IPS-15b (cell line): Measurements from ENCODE around the gene NKAIN2.

Experiments used
- H3K27me3 ChIP-seq: one replicate; pipeline ENCODE4 v1.6.1; 2013; ENCODE audit warnings: low read length; ENCODE audit not compliant: control insufficient read depth, insufficient read depth
- H3K36me3 ChIP-seq: one replicate; pipeline ENCODE4 v1.6.1; 2013; ENCODE audit warnings: low read length; ENCODE audit not compliant: control insufficient read depth, insufficient read depth
- H3K4me1 ChIP-seq: one replicate; pipeline ENCODE4 v1.6.1; 2013; ENCODE audit warnings: mild to moderate bottlenecking, low read length; ENCODE audit not compliant: control insufficient read depth, insufficient read depth
- H3K4me3 ChIP-seq: one replicate; pipeline ENCODE4 v1.5.1; 2013; ENCODE audit warnings: low read depth, low read length
- H3K9ac ChIP-seq: one replicate; pipeline ENCODE4 v1.6.1; 2013; ENCODE audit warnings: low read depth, mild to moderate bottlenecking, low read length
- H3K9me3 ChIP-seq: one replicate; pipeline ENCODE4 v1.6.1; 2013; ENCODE audit warnings: mild to moderate bottlenecking, low read length; ENCODE audit not compliant: control insufficient read depth, insufficient read depth

The NKAIN2 gene

DNA sequence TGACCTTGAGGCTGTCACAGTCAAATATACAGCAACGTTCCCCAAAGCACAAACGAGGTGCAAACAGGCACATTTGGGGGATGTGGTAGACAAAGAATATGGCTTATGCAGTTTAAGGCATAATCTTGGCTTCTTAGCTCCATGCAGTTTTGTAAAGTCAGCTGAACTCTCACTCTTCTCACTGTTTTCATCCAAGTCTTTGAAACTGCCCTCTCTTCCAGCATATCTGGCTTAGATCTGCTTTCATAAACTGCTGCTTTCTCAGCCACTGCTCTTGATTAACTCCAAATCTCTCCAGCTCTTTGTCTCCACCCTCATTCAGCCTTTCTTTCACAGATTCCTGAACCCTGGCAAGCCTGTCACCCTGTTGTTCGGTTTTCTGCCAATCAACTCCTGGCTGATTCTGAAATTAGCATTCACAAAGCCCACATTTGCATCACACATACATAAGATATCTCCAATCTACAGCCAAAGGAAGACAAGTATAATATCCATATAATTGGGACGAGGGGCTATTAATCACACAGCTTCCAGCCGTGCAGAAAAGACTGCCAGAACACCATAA, 857.5 kb downstream of the NKAIN2 start:
- H3K27me3 ChIP-seq = no peaks in the 10 kb centered on the region
- no peak overlapping the region for H3K9ac ChIP-seq
- peak overlapping the region; percentile 16 for H3K4me3 ChIP-seq
- H3K36me3 ChIP-seq = no peaks in the 10 kb centered on the region
- H3K4me1 ChIP-seq = peaks cover 13% of the 10 kb centered on the region
- H3K9me3 ChIP-seq = no peaks in the 10 kb centered on the region

DNA sequence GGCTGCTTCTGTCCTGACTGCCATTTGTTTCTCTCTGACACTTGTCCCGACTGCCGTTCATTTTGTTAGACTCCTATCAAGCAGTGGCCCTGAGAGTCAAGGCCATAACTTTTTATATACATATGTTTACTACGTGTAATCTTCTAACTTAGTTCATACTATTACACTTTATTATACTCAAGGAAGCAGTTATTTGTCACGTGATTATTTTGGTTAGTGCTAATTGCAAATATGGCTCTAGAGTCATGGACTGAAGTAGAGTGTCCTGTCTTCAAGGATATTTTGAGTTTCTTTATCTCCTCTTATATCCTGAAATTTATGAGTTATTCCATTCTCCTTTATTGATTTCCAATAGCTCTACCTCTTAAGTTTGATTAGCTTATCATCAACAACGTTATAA, 864.4 kb downstream of the NKAIN2 start:
- Histone ChIP-seq H3K27me3 (no peaks in the 10 kb centered on the region), H3K4me1 (no peaks in the 10 kb centered on the region), H3K9me3 (no peaks in the 10 kb centered on the region), H3K4me3 (no peak overlapping the region), H3K9ac (no peak overlapping the region), H3K36me3 (no peaks in the 10 kb centered on the region)

DNA sequence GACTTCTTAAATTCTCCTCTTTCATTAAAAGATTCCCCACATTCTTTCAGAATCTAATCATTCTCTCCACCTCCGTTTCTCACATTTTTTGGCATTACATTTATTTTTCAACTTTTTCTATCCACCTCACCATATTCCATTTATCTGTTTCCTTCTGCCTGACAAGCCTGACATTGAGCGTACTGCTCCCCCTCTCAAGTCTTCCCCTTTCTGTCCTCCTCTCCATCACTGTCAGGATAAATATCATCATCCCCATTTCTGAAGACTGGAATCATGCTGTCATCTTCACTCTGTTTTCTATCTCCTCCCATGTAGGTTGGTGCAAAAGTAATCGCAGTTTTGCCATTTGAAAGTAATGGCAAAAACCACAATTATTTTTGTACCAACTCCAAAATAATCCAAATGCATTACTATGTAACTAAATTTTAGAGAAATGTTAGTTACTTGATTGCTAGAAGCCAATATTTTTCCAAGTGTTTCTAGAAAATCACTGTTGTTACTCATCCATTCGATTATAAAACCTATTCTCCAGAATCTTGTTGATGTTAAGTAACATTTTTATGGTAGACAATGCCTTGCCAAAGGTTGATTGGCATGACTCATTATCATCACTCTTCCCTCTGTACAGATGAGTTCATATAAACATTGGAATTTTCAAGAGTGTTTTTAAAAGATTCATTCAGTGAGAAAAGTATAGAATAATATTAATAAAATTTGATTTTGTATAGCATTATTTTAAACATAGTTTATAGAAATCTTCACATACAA, 866.2 kb downstream of the NKAIN2 start:
- no peak overlapping the region for H3K9ac ChIP-seq
- H3K4me1 ChIP-seq = no peaks in the 10 kb centered on the region
- no peak overlapping the region for H3K4me3 ChIP-seq
- H3K27me3 ChIP-seq = no peaks in the 10 kb centered on the region
- no peaks in the 10 kb centered on the region for H3K36me3 ChIP-seq
- H3K9me3 ChIP-seq = no peaks in the 10 kb centered on the region

DNA sequence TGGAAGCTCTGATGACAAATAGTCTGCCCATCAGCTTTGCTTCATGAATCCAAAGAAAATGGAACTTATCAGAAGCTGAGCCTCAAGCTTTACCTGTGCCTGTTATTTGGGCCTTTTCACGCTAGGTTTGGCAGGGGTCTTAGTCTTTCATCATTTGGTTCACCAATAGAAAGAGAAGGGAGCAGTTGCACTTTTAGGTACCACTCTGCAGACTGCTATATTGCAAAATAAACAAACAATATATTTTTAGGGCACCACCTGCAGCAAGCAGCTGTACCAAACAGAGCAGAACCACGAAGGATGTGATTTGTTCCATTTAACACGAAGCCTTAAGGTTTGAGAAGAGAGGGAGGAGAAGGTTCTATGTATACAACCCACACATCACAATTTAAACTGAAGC, 867.1 kb downstream of the NKAIN2 start:
- no peak overlapping the region for H3K9ac ChIP-seq
- no peaks in the 10 kb centered on the region for H3K27me3 ChIP-seq
- H3K4me3 ChIP-seq = no peak overlapping the region
- H3K9me3 ChIP-seq = no peaks in the 10 kb centered on the region
- no peaks in the 10 kb centered on the region for H3K4me1 ChIP-seq
- H3K36me3 ChIP-seq = no peaks in the 10 kb centered on the region

DNA sequence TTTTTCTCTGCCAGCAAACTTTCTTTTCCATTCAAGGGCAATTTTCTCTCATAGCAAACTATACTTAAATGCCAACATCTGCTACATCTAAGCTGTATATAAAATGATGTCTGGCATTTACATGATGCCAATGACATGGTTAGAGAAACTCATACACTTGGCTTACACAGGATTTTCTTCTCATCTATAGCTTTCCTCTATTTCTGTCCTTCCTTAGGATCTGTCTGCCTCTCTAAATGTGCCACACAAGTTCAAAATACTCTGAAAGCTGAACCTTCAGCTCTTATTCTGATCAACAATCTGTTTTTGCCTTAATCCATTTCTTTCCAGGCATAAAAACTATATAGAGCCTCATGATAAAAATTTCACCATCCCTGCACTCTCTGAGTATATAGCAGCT, 867.7 kb downstream of the NKAIN2 start:
- Histone ChIP-seq H3K4me3 (no peak overlapping the region), H3K4me1 (no peaks in the 10 kb centered on the region), H3K36me3 (no peaks in the 10 kb centered on the region), H3K9me3 (no peaks in the 10 kb centered on the region), H3K9ac (no peak overlapping the region), H3K27me3 (no peaks in the 10 kb centered on the region)

DNA sequence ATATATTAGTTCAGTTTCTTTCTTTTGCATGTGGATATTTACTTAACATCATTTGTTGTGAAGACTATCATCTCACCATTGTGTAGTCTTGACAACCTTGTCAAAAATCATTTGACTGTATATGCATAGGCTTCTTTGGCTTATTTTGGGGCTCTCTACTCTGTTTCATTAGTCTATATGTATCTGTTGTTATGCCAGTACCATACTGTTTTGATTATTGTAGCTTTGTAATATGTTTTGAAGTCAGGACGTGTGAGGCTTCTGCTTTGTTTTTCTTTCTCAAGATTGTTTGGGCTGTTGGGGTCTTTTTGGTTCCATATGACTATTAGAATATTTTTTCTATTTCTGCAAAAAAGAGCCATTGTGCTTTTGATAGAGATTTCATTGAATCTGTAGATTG, 870.4 kb downstream of the NKAIN2 start:
- Histone ChIP-seq H3K9ac (no peak overlapping the region), H3K36me3 (no peaks in the 10 kb centered on the region), H3K27me3 (no peaks in the 10 kb centered on the region), H3K9me3 (no peaks in the 10 kb centered on the region), H3K4me1 (no peaks in the 10 kb centered on the region), H3K4me3 (no peak overlapping the region)

DNA sequence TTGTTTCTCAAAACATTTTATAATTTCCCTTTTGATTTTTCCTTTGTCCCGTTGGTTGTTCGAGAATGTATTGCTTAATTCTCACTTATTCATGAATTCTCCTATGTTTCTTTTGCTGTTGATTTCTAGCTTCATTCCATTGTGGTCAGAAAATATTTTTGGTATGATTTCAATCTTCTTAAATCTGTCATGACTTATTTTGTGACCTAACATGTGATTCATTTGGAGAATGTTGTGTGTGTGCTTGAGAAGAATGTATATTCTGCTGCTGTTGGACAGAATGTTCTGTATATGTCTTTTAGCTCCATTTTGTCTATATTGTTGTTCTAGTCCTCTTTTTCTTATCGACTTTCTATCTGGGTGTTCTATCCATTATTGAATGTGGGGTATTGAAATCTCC, 872.4 kb downstream of the NKAIN2 start:
- H3K4me3 ChIP-seq = no peak overlapping the region
- no peak overlapping the region for H3K9ac ChIP-seq
- H3K4me1 ChIP-seq = no peaks in the 10 kb centered on the region
- no peaks in the 10 kb centered on the region for H3K9me3 ChIP-seq
- no peaks in the 10 kb centered on the region for H3K27me3 ChIP-seq
- H3K36me3 ChIP-seq = no peaks in the 10 kb centered on the region

DNA sequence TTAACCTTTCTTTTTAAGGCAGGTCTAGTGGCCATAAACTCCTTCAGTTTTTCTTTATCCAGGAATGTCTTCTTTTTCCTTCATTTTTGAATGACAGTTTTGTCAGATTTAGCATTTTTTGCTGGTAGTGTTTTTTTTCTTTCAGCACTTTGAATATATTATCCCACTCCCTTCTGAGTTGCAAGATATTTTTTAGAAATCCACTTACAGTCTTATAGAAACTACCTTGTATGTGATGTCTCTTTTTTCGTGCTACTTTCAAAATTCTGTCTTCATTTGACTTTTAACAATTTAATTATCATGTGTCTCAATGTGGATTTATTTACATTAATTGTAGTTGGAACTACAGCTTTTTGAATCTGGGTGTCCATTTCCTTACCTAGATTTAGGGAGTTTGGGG, 874.2 kb downstream of the NKAIN2 start:
- Histone ChIP-seq H3K4me1 (no peaks in the 10 kb centered on the region), H3K9me3 (no peaks in the 10 kb centered on the region), H3K4me3 (no peak overlapping the region), H3K9ac (no peak overlapping the region), H3K36me3 (no peaks in the 10 kb centered on the region), H3K27me3 (no peaks in the 10 kb centered on the region)

DNA sequence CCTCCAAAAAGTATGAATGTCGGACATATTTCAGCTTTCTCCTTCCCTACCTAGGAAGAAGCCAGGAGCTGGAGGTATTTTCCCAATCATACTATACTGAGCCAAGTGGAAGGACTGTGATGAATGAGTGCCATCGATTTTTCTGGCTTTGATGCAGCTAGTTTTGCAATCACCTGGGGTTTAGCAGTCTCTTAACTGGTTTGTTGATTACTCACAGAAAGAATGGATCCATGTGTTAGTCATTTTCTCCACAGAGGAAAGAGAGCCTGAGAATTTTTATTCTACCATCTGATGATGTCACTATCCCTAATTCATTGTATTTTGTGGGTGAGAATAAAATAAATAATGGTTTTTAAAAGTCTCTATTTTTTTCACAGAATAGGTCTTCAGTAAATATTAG, 875.7 kb downstream of the NKAIN2 start:
- Histone ChIP-seq H3K4me1 (peaks cover 13% of the 10 kb centered on the region), H3K36me3 (no peaks in the 10 kb centered on the region), H3K4me3 (no peak overlapping the region), H3K9ac (no peak overlapping the region), H3K9me3 (no peaks in the 10 kb centered on the region), H3K27me3 (no peaks in the 10 kb centered on the region)

DNA sequence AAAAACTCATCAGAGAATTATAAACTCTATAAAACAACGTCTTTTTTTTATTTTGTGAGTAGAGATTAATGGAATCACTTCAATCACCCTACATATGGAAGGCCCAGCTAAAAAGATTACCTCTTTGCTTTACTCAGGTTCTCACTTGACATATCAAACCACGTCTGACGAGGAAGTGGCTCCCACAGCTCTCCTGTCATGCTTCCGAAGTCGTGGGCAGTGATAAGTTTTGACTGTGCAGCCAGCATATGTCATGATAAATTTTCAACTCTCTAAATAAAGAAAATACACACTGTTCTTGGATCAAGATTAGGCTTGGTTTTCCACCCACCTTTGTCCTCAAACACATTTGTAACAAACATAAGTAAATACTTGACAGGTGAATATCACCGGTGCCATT, 879.1 kb downstream of the NKAIN2 start:
- no peak overlapping the region for H3K4me3 ChIP-seq
- H3K9me3 ChIP-seq = no peaks in the 10 kb centered on the region
- H3K27me3 ChIP-seq = no peaks in the 10 kb centered on the region
- H3K36me3 ChIP-seq = no peaks in the 10 kb centered on the region
- peaks cover 18% of the 10 kb centered on the region for H3K4me1 ChIP-seq
- no peak overlapping the region for H3K9ac ChIP-seq

DNA sequence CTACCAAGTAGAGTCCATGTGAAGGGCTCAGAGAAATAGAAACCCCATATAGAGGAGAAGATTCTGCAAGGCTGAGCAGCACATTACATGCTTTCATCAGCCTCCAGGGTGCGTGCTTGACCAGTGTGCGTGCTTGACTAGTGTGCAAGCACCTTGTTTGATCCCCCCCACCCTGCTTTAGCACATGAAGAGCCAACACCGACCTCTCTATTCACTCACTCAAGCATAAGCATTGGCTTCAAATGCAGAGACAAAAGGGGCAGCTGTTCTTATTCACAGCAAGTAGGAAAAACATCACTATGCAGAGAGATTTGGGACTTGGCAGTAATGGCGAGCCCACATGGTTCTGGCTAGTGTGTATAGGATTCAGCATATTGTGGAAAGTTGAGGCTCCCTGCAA, 879.8 kb downstream of the NKAIN2 start:
- no peaks in the 10 kb centered on the region for H3K9me3 ChIP-seq
- H3K27me3 ChIP-seq = no peaks in the 10 kb centered on the region
- H3K4me3 ChIP-seq = no peak overlapping the region
- no peak overlapping the region for H3K9ac ChIP-seq
- H3K36me3 ChIP-seq = no peaks in the 10 kb centered on the region
- H3K4me1 ChIP-seq = peaks cover 18% of the 10 kb centered on the region

DNA sequence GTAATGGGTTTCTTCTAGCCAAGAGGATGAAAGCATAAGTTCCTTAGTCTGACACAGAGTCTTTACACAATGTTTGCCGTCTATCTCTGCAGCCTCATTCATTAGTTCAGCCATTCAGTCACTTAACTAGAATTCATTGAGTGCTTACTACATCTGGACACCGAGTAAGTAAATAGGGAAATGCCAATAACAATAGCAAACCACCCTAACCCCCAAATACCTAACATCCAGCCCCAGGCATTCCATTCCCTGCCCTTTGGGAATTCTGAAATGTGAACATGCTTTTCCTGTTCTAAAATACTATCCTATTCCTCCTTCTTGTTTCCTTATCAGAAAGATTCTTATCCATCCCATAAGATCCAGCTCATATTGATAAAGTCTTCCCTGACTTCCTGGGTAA, 881.0 kb downstream of the NKAIN2 start:
- no peak overlapping the region for H3K4me3 ChIP-seq
- no peaks in the 10 kb centered on the region for H3K36me3 ChIP-seq
- H3K27me3 ChIP-seq = no peaks in the 10 kb centered on the region
- H3K9ac ChIP-seq = no peak overlapping the region
- H3K4me1 ChIP-seq = peaks cover 18% of the 10 kb centered on the region
- H3K9me3 ChIP-seq = no peaks in the 10 kb centered on the region
